Stimulated activated CD4-positive, alpha-beta T cell treated with anti-CD3 and anti-CD28 coated beads, Interleukin-1b, Interleukin-23, amount 100 ng/mL, for 24 hours (primary cell): Measurements from ENCODE around the gene COCH.
"Not testable (repeated sequence)": the region's sequence is repeated elsewhere in the genome, so short reads cannot be mapped to it uniquely, and the experiment has no call there.

Experiments used
- DNase-seq, 4 experiments: peaks; one replicate each; pipeline ENCODE4 v3.0.0-alpha.2; 2020; ENCODE audit warnings: low read depth in 4 of 4, low spot score in 1 of 4

Gene COCH

DNA sequence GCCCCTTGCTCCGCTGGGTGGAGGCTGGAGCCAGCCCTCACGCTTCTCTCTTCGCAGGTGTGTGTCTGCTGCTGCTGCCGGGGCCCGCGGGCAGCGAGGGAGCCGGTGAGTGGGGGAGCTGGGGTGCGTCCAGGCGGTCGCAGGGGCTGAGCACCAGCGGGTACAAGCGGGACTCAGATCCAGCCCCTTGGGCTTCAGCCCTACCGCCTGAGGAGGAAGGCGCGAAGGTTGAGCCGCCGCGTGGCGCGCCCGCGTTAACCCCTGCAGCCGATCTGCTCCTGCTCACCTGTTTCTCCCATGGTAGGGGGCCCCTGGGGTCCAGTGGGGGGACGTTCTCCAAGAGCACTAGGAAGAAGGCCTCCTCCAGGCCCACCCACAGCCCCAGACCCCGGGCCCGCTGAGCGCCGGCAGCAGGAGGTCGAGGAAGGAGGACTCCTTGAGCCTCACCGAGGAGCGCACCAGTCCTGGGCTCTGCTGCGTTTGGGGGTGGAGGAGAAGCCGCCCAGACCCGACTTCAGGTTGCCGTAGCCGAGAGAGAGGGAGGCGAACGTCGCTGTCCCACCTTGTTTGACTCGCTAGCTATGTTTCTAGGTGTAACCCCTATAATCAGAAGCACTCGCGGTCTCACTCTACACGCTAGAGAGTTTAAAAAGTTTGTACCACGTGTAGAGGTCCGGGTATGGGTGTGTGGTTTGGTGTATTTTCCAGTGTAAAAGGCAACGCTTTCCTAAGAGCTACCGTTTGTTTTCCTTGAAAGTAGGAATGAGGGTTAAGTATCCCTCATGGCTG lies 834 bp downstream of the COCH start:
- no peak for DNase-seq

DNA sequence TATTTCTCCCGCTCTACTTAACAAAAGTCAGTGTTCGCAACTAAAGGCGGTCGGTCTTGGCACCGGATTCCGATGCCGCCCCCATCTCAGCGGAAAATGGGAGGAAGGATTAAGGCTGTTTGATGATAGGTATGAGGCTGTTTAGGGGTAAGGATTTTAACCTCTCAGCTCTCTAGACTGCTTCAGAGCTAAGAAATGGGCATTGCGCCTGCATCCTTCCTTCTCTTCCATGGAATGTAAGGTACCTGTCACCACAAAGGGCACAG lies 1.4 kb downstream of the COCH start:
- DNase-seq = no peak

DNA sequence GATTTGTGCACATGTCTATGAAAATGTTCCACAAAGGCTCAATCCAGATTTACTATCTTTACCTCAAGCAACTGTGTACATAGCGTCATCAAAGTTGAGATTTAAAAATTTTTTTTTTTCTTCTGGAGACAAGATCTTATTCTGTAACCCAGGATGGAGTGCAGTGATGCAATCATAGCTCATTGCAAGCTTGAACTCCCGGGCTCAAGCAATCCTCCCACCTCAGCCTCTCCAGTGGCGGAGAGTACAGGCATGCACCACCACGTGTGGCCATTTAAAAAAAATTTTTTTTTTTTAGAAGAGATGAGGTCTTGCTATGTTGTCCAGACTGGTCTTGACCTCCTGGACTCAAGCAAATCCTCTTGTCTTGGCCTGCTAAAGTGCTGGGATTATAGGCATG lies 2.3 kb downstream of the COCH start:
- DNase-seq = no peak

DNA sequence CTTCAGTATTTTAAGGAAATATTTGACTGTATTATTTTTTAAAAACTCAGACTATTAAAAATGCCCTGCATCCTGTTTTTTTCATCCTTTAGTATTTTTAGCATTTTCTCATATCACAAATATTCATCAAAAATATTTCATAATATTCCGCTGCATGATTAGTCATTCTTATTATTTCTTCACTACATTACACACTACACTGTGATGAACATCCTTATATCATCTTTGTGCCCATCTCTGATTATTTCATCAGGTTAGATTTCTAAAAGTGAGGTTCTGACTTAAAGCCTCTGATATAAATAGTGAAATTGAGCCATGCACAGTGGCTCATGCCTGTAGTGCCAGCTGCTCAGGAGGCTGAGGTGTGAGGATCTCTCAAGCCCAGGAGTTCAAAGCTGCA lies 8.1 kb downstream of the COCH start:
- DNase-seq = no peak

DNA sequence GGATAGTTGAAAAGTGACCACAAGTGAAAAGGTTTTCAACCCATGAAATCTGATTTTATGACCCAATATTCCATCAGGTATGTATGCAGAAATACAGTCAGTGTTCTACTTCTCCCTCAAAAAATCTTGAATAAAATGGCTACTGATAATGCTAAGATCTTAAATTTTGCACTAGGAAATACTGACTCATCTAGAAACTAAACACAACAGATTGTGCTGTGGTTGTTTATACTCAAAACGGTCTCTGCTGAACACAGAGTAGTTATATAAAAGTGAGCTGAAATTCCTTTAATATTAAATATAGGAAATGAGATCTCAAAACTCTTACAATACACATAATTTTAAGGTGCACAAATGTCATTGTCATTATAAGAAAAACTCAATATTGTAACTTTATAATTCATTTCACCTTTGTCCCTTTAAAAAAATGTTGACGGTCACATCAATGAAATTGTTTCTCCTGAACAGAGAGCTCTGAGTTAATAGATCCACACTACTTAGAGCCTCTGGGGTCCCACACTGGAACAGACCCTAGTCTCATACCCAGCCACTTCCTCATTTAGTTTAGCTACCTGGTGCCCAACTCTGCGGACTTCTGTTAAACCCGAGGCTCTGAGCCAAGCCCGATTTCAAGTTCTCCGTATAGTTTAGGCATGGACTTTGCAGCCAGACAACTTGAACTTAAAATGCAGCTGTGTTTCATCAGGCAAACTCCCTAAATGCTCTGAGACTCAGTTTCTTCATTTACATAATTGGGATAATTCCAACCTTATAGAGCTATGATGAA lies 9.3 kb downstream of the COCH start:
- DNase-seq = no peak

DNA sequence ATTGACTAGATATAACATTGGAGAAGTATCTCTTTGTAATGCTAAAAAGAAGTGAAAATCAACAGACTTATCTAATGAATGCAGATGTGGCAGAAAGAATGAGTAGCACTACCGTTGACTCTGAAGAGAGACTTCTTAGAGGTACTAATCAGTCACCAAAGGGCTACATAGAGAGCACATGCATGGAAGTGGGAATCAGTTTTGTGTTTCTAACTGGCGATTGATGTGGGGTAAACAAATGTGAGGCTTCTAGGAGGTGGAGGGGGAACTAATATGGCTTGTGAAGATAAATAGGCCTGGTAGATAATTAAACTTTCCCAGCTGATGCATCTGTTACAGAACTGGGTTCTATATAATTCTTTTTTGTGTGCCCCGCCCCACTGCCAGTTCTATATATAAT lies 10.5 kb downstream of the COCH start:
- DNase-seq = no peak

DNA sequence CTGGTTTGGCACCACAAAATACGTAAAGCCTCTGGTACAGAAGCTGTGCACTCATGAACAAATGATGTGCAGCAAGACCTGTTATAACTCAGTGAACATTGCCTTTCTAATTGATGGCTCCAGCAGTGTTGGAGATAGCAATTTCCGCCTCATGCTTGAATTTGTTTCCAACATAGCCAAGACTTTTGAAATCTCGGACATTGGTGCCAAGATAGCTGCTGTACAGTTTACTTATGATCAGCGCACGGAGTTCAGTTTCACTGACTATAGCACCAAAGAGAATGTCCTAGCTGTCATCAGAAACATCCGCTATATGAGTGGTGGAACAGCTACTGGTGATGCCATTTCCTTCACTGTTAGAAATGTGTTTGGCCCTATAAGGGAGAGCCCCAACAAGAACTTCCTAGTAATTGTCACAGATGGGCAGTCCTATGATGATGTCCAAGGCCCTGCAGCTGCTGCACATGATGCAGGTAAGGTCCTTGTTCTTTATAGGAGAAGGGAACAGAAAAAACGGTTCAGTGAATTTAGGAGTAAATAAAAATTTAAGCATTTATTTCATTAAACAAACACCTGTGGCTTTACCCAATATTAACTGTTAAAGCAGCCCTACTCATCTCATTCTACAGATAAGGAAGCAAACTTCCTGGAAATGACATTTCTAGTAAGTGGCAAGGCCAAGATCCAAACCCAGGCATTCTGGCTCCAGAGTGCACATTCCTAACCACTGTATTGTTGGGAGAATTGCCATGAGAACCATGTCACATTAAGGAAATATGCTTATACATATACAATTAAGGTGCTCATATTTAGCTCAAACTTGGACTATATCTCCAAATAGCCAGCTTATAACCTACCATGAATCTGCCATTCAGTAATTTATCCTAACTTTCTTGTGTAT lies 11.7 kb downstream of the COCH start:
- no peak for DNase-seq

DNA sequence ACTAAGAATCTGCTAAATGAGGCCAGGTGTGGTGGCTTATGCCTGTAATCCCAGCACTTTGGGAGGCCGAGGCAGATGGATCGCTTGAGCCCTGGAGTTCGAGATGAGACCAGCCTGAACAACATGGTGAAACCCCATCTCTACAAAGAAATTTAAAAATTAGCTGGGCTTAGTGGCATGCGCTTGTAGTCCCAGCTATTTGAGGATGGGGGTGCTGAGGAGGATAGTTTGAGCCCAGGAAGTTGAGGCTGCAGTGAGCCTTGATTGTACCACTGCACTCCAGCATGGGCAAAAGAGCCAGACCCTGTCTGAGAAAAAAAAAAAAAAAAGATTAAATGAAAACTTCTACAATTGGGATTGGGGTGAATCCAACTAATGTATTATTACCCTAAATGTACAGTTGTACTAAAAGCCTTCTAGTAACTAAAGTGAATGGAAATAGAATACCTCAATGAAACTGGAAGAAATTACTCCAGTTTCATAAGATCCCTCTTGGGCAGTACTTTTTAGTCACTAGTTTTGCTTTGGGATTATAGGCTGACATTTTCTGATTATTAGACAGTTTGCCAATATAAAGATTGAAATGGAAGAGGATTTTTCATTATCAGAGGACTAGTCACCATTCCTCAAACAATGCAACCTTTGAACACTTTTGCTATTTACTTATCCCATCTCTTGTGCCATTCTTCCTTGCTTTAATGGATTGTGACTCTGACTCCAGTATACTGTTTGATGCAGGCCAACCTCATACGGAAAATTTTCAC lies 14.3 kb downstream of the COCH start:
- no peak for DNase-seq

DNA sequence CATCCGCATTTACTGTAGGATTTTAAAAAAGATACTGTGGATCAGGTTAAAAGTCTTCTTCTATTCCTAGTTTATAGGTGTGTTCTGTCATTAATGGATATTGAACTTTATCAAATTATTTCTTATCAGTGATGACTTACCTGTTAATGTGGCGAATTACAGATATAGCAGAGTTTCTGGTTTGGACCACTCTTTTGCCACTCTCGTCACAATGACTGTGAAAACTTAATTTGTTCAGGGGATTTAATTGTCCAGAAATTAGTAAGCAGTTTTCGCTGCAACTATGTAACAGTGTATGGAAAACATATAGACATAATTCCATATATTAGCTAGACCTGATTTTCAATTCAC lies 14.9 kb downstream of the COCH start:
- DNase-seq = no peak

DNA sequence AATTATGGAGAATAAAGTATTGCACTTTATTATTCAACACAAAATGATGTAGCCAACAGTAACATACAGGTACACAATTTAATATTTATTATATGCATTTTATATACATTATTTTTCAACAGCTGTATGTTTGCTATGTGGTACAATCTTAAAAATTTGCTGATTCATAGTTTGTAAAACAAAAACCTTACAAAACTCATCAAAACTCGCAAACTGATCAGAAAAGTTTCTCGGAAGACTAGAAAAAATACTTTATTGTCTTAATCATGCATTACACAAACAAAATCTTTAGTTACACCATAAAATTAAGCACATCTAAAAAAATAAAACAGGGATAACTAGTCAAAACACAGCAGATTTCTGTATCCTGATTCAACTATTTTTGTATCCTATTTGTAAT lies 19.5 kb downstream of the COCH start:
- DNase-seq = no peak

DNA sequence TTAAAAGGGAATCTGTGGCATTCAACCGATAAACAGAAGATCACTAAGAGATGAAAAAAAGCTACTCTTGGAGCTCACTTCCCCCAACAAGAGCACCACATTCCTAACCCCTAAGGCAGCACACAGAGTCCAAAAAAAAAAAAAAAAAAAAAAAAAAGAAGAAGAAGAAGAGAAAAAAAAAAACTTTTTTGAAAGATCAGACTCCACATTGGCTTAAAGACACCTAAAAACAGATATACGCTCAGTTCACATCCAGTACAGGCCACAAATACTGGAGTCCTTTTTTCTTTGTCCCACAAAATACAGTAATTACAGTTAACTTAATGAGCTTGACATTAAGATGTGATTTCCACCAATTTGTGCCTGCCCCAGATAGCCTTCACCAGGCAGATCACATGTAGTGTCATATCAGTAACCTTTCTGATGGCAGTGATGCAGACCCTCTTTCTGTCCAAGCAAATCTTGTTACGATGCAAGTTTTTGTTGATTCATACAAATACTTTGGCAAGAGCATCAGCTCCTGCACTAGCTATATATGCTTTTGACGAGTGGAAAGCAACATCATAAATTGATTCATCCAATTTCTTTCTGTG lies 20.7 kb downstream of the COCH start:
- no peak for DNase-seq

DNA sequence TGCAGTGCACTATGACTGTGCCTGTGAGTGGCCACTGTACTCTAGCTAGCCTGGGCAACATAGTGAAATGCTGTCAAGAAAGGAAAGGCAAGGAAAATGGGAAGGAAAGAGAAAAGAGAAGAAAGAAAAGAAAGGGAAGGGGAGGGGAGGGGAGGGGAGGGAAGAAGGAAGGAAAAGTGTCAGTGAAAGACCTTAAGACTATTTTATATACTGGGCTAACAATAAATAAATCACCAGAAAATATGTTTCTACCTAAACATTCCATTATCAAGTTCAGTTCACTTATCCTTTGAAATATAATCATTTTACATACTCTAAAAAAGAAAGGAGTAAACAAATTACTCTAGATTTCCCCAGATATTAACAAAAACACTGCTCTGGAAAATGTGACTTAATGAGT lies 22.1 kb downstream of the COCH start:
- DNase-seq = no peak

DNA sequence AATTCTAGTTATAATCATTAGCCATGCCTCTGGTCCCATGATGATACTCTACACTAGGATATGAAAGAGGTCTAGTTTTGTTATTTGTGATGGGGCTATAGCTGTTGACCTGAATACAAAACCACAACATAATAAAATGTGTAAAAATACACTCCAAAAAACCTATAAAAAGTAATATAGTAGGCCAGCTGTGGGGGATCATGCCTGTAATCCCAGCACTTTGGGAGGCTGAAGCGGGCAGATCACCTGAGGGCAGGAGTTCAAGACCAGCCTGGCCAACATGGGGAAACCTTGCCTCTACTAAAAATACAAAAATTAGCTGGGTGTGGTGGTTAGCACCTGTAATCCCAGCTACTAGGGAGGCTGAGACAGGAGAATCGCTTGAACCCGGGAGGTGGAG lies 22.8 kb downstream of the COCH start:
- DNase-seq = not testable (repeated sequence)

DNA sequence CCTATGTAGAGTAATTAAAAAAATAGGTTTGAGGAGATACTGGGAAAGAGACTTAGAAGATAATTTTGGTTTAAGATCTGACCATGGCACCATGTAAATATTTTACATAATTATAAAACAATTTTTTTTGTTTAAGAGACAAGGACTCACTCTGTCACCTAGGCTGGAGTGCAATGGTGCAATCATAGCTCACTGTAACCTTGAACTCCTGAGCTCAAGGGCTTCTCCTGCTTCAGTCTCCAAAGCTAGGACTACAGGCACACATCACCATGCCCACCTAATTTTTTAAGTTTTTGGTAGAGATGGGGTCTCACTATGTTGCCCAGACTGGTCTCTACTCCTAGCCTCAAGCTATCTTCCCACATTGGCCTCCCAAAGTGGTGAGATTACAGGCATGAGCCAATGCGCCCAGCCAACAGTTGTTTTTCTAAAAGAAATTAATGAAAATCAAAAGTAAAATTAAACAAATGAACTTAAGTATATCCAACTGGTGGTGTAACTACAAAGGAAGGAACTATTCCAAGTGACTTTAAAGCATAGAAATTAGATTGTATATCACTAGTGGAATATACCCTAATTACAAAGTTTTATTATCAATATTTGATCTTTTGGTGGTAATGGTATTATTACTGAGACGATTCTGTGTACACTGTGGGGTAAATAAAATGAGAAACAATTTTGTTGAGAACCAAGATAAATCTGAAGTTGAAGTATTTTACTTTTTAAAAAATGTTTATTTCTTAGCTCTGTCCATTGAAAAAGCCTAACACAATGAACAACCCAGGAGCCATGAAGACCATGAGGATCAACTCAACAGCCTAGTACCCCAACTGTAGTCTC lies 29.1 kb downstream of the COCH start:
- DNase-seq = no peak

DNA sequence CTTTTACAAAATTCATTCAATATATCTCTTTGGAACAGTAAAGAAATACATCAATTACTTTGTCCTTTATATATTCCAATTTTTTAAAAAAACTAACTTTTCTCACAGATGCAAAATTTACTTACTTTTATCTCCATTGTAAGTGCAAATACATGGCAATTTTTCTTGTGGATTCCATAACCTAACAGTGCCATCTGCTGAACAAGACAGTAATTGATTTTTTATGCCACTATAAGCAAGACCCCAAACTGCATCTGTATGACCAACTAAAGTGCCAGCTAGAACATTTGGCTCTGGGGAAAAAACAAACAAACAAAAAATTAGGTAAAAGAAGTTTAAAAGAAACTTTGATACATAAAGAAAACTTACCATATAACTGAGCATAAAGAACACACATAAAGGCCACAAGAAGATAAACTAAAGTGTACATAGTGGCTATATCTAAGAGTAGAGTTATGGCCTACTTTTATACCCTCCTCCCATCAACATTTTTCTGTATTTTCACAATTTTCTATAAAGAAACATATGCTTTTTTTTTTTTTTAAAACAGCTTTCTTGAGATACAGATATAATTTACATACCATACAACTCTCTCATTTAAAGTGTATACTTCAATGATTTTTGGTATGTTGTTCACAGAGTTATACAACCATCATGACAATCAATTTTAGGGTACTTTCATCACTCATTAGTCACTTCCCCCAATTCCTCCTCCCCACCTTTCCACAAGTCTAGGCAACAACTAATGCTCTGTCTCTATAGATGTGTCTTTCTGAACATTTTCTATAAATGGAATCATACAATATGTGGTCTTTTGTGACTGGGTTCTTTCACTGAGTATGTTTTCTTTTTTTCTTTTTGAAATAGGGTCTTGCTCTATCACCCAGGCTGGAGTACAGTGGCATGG lies 32.6 kb downstream of the COCH start:
- no peak for DNase-seq

DNA sequence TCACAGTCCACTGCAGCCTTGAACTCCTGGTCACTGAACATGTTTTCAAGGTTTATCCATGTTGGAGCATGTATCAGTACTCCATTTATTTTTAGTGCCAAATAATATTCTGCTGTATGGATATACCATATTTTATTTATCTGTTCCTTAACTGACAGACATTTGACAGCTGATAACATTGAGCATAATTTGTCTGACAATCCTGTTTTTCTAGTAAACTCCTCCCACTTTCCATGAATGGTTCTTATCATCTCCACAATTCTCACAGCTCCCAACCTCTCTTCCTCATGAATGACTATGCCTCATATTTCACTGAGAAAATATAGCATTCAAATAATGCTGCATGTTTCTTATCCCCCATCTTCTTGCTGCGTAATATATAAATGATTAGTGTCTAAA lies 33.3 kb downstream of the COCH start:
- no peak for DNase-seq

DNA sequence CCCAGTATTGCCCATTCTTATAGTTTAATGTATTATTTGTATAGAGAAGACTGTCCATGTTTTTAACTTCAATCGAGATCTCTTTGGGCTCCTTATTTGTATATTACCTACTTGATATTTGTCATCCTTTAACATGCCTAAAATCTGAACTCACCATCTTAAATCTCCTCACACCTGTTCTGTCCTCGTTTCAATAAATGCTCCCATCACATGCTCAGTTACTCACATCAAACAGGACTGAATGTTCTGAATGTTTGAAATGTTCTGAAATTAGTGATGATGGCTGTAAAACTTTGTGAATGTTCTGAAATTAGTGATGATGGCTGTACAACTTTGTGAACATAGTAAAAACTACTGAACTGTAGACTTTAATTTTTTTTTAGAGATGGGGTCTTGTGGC lies 34.5 kb downstream of the COCH start:
- DNase-seq = no peak

DNA sequence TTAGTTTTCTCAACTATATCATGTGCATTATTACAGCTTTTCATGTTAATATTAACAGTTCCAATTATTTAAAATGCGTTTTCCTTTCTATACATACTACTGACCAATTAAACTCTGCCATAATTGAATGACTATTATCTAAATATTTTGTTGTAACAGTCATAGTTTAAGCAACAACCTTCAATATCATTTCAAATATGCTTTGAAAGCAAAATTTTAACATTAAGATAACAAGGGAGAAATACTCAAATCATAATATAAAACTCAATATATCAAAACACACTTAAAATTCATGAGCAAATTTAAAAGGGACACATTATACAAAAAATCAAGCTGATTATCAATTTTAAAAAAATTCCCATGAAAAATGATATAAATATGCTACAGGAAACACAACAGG lies 40.5 kb downstream of the COCH start:
- DNase-seq = no peak

DNA sequence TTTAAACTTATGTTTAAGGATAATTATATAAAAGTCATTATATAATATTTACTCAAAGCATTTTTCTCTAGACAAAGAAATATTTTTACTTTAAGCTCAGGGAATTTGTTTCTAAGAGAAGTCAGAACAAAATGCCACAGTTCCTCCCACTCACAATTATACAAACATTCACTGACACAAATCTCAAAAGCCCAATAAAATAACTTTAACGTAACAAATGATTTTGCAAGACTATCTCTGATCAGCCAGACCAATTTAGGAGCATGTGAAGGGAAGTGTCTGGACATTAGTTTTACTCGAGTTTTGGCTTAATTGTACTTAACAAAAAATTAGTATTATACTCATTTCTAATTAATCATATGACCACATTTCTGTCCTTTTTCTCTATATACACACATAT lies 41.2 kb downstream of the COCH start:
- no peak for DNase-seq
